GM18870 (cell line): Measurements from ENCODE around the gene SKAP2.

Experiments
- ATAC-seq: cut with Tn5 transposase; IDR thresholded peaks from one replicate; pipeline ENCODE4 v1.9.1; 2021; ENCODE audit warnings: moderate library complexity; ENCODE audit not compliant: unreplicated experiment

Gene SKAP2

DNA sequence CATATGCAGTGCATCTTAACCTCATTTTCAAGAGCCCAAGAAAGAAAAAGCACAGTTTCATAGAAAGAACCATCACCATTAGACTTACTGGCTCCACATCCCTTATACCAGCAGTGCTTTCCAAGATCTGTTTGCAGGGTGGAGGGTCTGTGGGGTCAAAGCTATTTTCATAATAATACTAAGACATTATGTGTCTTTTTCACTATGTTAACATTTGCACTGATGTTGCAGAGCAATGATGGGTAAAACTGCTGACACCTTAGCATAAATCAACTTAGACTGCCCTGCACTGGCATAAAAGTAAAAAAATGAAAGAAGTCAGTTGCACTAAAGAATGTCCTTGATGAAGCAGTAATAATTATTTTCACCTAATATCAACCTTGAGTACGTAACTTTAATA, 166.2 kb downstream of the SKAP2 start:
- ATAC-seq = no peak

DNA sequence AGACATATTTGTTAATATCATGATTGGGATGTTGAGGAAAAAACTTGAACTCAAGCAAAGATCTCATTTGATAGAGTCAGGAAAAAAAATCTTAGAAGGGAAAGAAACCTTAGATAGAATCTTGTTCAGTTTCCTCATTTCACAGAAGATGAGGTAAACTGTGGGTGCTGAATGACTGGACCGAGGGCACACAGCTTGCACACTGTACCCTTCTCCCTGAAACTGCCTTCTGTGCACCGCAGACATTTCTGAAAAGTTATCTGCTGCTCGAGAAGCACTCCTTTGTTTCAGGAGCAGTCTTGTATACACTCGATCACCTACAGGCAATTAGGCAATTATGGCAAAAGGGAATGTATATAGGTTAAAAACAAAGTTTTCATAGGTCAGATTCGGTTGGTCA, 167.4 kb downstream of the SKAP2 start:
- no peak for ATAC-seq

DNA sequence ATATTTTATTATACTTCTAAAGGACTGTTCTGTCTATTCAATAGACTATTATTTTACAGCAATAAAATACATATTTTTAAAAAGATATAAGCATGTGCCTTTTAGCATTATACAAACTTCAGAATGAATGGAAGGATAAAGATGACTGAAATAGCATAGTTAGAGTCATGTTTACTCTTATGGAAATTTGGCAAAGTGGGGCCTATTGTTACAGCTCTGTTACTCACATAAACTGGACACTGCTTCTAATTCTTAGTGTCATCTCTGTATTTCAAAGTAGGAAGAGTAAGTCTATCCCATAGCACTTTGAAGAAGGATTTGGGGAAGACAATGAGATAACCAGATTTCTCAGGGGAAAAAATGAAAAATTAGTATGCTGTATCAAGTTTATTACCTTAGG, 168.2 kb downstream of the SKAP2 start:
- no peak for ATAC-seq

DNA sequence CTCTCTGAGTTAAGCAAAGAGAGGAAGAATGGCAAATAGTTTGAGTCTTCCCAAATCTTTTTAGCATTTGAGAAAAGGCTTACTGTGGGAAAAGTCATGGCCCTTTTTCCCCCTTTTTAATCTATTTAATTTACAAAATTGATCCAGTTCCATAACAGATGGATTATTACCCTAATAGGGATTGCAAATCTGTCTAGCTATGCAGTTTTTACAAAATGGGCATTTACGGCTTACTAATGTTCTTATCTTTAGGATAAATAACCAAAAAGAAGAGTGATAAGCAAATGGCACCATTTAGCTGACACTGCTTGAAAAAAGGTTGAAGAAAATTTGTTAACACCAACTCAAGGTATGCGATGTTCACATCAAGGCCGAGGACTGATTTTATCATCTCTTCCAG, 169.7 kb downstream of the SKAP2 start:
- ATAC-seq = no peak

DNA sequence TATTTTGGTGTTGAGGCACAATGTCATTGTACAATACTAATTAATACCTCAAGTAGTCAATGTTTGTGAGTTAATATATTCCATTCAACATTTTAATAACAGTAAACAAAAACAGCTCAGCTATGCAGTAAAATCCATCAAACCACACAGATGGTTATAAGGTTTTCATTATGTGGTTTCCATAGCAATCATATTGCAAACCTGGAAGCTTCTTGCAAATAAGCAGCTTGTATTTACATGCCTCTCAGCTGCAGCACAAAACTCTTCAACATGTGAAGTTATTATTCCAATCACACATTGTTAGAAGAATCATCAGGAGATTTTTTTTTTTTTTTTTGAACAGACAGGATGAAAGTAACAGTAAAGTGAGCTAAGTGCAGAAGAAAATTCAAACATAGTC, 170.2 kb downstream of the SKAP2 start:
- no peak for ATAC-seq

GRCh38 chr7:26691886-26692285, 172.5 kb downstream of the SKAP2 start:
- no peak for ATAC-seq

- no peak for ATAC-seq
Measured at GRCh38 chr7:26691406-26691805, 173.0 kb downstream of the SKAP2 start.

DNA sequence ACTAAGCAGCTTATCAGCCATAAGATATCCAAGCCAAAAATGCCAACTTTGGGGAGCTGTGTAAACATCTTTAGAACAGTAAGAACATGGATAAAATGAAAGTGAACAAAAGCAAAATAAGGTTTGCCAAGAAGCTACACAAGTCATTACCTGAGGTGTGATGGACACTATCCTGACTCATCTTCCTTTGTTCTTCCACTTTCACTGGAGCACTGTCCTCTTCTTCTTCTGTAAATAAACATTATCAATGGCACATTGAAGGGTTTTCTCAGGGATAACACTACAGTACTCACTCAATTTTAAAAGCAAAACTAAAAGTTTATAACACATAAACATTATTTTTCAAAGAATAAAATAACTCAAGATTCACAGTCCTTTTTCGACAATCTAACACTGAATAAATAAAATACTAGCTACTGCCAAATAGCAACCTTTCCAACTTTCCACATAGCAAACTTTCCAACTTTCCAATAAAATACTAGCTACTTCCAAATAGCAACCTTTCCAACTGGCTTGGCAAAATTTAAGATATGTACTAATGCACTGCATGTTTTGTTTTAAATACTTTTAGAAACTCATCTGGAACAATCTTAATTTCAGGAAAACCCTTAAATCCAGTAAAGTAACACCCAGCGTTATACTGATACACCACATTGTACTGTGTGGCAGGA, 174.1 kb downstream of the SKAP2 start:
- ATAC-seq = no peak

GRCh38 chr7:26688936-26689506, 175.4 kb downstream of the SKAP2 start:
- peak; percentile 69 for ATAC-seq

GRCh38 chr7:26688388-26688787, 176.0 kb downstream of the SKAP2 start:
- no peak for ATAC-seq

- no peak for ATAC-seq
Measured at GRCh38 chr7:26687032-26687431, 177.4 kb downstream of the SKAP2 start.

DNA sequence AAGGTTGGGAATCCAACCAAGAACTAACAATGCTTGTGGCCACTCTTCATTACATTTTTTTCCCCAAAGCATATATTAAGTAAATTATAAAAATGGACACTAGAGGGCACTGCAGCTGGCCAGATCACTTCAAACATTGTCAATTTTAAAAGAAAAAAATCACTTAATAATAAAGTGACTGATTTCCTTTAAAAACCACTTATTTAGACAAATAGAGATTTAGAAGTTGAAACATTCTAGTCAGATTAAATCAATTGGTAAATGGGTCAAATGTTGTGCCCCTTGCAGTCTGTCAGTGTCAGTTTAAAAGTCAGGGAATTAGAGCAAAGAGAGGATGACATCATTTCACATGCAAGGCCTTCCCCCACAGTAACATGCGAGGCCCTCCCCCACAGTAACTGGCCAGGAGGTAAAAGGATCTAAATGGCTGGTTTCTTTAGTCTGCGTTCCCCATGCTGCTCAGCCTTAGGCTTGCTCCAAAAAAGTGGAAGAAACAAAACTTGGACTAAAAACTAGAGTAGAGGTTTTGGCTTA, 177.9 kb downstream of the SKAP2 start:
- no peak for ATAC-seq

- ATAC-seq = no peak
Measured at GRCh38 chr7:26685606-26686005, 178.8 kb downstream of the SKAP2 start.

GRCh38 chr7:26684447-26684846, 179.9 kb downstream of the SKAP2 start:
- ATAC-seq = no peak

DNA sequence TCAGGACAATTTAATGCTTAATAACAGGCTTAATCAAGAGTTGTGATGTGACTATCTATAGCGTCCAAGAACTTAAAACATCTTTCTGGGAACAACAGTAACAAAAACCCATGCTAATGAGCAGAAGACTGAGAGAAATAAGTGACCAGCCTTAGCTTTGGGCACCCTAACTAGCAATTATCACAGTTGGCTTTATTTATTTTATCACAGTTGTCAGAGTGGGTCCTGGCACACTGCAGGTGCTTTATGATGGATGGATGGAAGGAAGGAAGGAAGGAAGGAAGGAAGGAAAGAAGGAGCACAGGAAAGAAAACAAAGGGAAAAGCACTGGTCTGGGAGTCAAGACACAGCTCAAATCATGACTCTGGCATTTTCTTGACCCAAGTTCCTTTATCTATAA, 181.1 kb downstream of the SKAP2 start:
- no peak for ATAC-seq

GRCh38 chr7:26681819-26682418, 182.5 kb downstream of the SKAP2 start:
- no peak for ATAC-seq

GRCh38 chr7:26680587-26680986, 183.8 kb downstream of the SKAP2 start:
- no peak for ATAC-seq

GRCh38 chr7:26675143-26675887, 189.1 kb downstream of the SKAP2 start:
- ATAC-seq = no peak

DNA sequence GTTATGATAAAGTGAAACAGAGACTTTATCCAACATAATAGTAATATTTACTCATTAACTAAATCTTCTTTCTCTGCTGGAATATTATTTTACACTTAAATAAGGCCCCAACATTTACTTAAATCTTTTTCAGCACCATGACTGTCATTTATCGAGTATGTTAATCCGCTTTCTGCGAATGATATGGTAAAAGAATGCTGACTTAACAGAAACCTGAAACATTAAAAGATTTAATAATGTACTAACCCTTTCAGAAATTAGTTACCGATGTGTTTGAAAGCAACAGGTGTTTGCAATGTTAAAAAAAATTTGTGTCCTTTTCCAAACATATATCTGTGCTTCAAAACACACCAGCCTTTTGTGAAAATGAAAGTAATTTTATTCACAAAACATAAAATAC, 190.5 kb downstream of the SKAP2 start:
- ATAC-seq = no peak

DNA sequence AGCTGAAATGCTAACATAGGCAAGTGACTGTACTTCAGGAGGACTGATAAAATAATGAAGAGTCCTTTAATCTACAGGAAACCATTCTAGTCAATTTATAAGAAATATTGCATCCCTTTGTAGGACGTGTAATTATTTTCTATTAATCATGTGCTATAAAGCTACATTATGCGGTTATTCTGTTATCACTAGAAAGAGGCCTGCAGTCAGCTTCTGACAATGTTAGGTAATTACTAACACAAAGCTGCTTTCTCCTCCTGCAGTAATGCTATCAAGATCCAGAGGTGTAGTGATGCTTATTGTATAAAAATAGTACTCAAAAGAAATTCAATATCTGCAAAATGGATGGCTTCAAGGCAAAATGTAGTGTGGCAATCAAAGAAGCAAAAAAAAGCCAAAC, 191.1 kb downstream of the SKAP2 start:
- ATAC-seq = no peak

- ATAC-seq = no peak
Measured at GRCh38 chr7:26670841-26671240, 193.5 kb downstream of the SKAP2 start.

- ATAC-seq = no peak
Measured at GRCh38 chr7:26670290-26670689, 194.1 kb downstream of the SKAP2 start.
